ENCODE results near the gene CAMTA1.
A peak's percentile ranks its signal among the peaks of the same experiment; 100 is the strongest.

CAMTA1 gene

GRCh38 chr1:7455796-7456721 is 670.8 kb downstream of the CAMTA1 start:
- DNase-seq (ENCODE audit: low read depth), result no peak

DNA sequence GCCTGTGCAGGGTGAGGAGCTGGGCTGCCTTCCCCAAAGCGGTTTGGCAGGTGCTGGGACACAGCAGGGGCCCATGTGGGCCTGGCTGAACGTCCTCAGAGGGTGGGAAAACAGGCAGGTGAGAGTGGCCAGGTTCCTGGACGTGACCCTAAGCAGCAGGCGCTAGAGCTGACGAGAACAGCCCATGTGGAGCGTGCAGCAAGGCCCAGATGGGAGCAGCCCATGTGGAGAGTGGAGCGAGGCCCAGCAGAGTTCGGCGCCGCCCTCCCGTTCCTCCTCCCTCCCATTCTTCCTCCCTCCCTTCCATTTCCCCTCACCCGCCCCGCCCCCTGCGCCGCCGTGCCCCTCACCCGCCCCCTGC is 671.4 kb downstream of the CAMTA1 start:
- no peak for DNase-seq (ENCODE audit: low read depth)

GRCh38 chr1:7457811-7458210 is 672.6 kb downstream of the CAMTA1 start:
- DNase-seq (ENCODE audit: low read depth), result no peak

- no peak for DNase-seq (ENCODE audit: low read depth)
Observed at GRCh38 chr1:7458946-7459345, 673.7 kb downstream of the CAMTA1 start.

- DNase-seq (ENCODE audit: low read depth), result no peak
Observed at GRCh38 chr1:7459914-7460313, 674.7 kb downstream of the CAMTA1 start.

DNA sequence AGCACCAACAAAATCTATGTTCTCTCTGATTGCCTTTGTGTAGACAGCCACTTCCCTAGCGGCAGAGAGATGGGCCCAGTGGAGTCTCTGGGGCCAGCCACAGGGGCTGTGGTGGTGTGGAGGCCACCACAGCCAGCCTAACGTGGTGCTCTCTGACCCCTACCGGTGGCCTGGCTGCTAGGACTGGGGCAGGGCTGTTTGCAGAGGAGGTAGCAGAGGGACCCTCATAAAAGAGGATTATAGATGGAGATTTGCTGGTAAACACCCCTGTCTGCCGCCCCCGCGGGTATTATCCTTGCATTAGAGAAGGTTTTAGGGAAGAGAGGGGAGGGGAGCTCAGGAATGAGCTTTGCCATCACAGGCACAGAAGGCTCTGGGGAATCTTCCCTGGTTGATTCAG is 675.6 kb downstream of the CAMTA1 start:
- DNase-seq (ENCODE audit: low read depth), result no peak

GRCh38 chr1:7462617-7463016 is 677.4 kb downstream of the CAMTA1 start:
- no peak for DNase-seq (ENCODE audit: low read depth)

- no peak for DNase-seq (ENCODE audit: low read depth)
Observed at GRCh38 chr1:7463526-7463925, 678.3 kb downstream of the CAMTA1 start.

DNA sequence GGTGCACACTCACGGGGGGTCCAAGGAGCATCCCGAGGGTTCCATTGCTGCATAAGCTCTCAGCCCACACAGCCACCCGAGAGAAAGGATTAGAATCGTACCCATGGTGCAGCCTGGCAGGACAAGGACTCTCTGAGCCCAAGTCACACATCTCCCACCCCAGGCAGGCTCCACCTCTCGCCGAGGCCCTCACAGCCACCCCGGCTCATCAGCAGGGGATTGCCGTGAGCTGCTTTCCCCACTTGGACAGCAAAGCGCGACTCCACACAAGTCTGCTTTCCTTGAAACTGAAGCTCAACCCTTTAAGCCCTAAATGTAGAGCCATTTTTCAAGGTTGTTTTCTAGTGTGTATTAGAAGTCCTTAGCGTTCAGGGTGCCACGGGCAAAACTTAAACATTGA is 679.5 kb downstream of the CAMTA1 start:
- no peak for DNase-seq (ENCODE audit: low read depth)

- no peak for DNase-seq (ENCODE audit: low read depth)
Observed at GRCh38 chr1:7467476-7468175, 682.4 kb downstream of the CAMTA1 start.

DNA sequence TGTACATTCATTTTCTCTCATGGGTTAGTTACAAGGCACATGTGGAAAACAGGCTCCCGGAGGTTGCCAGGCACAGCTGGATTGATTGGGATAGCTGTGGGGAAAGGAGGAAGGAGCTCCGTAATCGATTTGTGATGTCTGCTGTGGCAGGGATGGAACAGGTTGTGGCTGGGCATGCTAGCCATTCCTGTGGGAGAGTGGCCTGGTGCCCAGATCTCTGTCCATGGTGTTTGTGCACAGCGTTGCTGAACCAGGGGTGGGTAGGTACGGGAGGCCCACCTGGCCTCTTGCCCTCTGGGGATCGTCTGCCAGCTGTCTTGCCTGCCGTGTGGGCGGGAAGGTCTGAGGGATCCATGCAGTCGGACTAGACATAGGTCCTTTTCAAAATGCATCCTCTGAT is 683.0 kb downstream of the CAMTA1 start:
- DNase-seq (ENCODE audit: low read depth), result no peak

GRCh38 chr1:7469255-7469938 is 684.1 kb downstream of the CAMTA1 start:
- peak; percentile 43 for DNase-seq (ENCODE audit: low read depth)

DNA sequence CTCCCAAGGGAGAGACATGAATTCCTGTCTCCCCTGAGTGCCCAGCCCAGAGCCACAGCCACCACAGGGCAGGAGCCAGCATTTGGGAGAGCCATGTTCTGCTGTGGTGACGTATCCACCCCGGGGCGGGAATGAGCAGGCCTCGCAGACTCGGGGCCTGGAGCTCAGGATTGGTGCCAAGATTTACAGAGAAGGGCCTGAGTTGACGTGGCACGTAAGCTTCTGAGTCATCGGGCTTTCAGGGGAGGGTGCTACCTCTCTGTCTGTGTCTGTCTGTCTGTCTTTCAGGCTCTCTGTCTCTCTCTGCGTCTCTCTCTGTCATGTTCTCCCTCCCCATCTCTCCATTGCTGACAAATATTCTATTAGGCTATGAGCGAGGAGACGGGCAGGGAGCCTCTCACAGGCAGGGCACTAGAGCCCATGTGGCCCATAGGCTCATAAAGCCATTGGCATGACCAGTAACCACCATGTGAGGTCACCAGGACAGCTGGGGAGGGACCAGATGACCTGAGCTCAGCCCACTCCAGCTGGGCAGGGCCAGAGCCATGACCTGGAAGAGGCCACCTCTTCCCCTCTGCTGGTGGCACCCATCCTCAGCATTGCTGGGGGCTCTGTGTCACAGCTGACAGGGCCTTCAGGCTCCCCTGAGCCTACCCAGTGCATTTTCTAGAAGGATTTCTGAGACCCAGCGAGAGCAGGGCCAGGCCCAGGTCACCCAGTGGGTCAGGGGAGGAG is 685.8 kb downstream of the CAMTA1 start:
- DNase-seq (ENCODE audit: low read depth), result peak; percentile 96

GRCh38 chr1:7471836-7472235 is 686.6 kb downstream of the CAMTA1 start:
- DNase-seq (ENCODE audit: low read depth), result no peak

DNA sequence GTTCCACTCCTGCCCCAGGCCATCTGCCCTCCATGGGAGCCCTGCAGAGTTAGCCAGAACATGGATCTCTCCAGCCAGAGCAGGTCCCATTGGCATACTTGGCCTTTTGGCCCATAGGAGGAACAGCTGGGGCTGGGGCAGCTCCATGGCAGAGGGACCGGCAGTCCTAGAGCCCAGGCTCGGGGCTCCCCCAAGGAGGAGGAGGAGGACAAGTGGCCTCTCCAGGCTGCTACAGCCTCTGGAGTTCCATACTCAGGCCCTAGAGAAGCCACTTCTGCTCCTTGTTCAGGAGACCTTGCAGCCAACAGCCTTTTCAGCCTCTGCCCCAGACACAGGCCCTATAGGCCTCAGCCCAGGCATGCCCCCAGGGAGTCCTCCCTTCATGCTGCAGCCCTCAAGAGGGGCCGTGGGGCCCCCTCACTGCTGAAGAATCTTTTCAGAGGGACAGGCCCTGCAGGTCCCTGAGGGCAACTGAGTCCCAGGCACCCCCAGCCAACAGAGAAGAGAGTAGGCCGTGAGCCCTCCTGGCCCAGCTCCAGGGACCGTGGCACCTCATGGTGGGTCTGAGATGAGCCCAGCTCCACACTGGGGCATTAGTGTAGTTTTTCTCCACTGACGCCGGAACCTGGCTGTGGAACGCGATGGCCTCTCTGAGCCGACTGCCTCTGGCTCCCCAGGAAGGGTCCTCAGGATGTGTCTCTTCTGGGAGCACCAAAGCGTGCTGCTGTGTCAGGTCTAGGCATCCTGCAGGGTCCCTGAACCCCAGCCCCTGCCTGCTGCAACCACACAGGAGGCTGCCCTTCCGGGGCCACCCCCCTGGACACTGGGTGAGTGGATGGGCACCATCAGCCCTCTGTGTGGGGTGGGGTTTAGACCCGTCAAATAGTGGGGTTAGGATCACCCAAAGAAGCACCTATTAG is 688.2 kb downstream of the CAMTA1 start:
- no peak for DNase-seq (ENCODE audit: low read depth)

GRCh38 chr1:7474143-7474490 is 688.9 kb downstream of the CAMTA1 start:
- DNase-seq (ENCODE audit: low read depth), result no peak

GRCh38 chr1:7474786-7475502 is 689.7 kb downstream of the CAMTA1 start:
- no peak for DNase-seq (ENCODE audit: low read depth)

DNA sequence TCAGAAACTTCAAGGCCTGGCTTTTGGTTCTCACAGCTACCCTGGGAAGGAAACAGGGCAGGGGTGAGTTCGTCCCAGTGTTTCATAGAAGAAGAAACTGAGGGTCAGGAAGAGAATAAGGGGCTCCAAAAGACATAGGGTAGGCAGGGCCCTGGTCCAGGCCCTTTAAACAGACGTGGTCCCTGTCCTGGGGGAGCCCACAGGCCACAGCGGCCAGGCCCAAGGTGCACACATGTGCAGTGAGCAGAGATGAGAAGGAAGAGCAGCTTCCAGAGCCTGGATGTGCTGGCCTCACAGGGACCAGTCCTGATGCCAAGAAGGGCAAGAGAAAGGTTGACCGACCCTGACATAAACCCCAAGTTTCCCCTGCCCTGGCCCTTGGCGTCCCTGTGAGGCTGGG is 690.4 kb downstream of the CAMTA1 start:
- no peak for DNase-seq (ENCODE audit: low read depth)

DNA sequence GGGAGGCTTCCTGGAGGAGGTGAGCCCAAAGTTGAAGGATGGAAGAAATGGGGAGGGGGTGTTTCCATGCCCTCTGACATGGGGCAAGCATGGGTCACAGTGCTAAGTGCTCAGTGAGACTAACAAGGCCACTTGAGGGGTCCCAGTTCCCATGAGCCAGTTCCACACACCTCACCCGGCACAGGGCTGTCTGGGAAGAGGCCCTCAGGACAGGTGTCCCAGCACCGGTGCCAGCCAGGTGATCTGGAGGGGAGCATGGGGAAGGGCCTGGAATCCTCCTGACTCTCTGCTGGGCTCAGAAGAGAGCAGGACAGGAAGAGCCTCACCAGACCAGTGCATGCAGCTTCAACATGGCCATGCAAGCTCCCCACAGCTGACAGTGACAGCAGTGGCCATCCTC is 691.1 kb downstream of the CAMTA1 start:
- no peak for DNase-seq (ENCODE audit: low read depth)

GRCh38 chr1:7476861-7477547 is 691.8 kb downstream of the CAMTA1 start:
- no peak for DNase-seq (ENCODE audit: low read depth)
